Lung (tissue), 12 donors: ENCODE measurements around the gene P3H2. TPM values are rescaled to one million over a fixed set of nuclear protein-coding genes. Genes with fewer than 3 reads are reported as not detected.

Source experiments
- ATAC-seq: fragments of 200-7000 bp; cut with Tn5 transposase; one replicate; pipeline ENCODE4 v1.9.1; 2020; ENCODE audit warnings: moderate number of reproducible peaks; ENCODE audit not compliant: insufficient read depth, low FRiP score
- DNase-seq, 3 donors: peaks; one replicate each; pipeline ENCODE4 v3.0.0-alpha.2; 2013 to 2017
- H3K27ac ChIP-seq, 2 donors: one replicate each; pipeline ENCODE4 v1.5.1; 2013; ENCODE audit warnings: mild to moderate bottlenecking in 2 of 2, moderate library complexity in 2 of 2, control low read depth in 1 of 2, inconsistent platforms in 1 of 2, low read depth in 1 of 2, low read length in 1 of 2
- H3K27me3 ChIP-seq, 3 donors: one replicate each; pipeline ENCODE4 v1.5.1; 2013; ENCODE audit warnings: low read length in 2 of 3; ENCODE audit not compliant: control insufficient read depth in 3 of 3, insufficient read depth in 3 of 3
- H3K36me3 ChIP-seq, 4 donors: one replicate each; pipeline ENCODE4 v1.5.1; 2013; ENCODE audit warnings: low read length in 4 of 4, mild to moderate bottlenecking in 1 of 4, moderate library complexity in 1 of 4; ENCODE audit not compliant: control insufficient read depth in 4 of 4, insufficient read depth in 4 of 4
- H3K4me1 ChIP-seq, 5 donors: one replicate each; pipeline ENCODE4 v1.5.1; 2013; ENCODE audit warnings: low read length in 5 of 5, mild to moderate bottlenecking in 2 of 5, moderate library complexity in 1 of 5; ENCODE audit not compliant: control insufficient read depth in 5 of 5, insufficient read depth in 5 of 5
- H3K4me3 ChIP-seq: one replicate; pipeline ENCODE4 v1.5.1; 2013; ENCODE audit warnings: mild to moderate bottlenecking, control low read depth, moderate library complexity
- H3K9ac ChIP-seq, 2 donors: one replicate each; pipeline ENCODE4 v1.5.1; 2013; ENCODE audit warnings: low read length in 2 of 2, control low read depth in 1 of 2; ENCODE audit not compliant: insufficient read depth in 1 of 2
- H3K9me3 ChIP-seq, 4 donors: one replicate each; pipeline ENCODE4 v1.5.1; 2013; ENCODE audit warnings: low read length in 3 of 4, mild to moderate bottlenecking in 1 of 4, moderate library complexity in 1 of 4; ENCODE audit not compliant: control insufficient read depth in 4 of 4, insufficient read depth in 3 of 4
- CTCF ChIP-seq: IDR thresholded peaks from 2 replicates; pipeline ENCODE4 v1.5.1; 2012; ENCODE audit warnings: mild to moderate bottlenecking; ENCODE audit errors: control extremely low read depth, extremely low read depth
- WGBS, 2 donors: extraction: QIAGEN DNeasy Blood & Tissue Kit; methylation state at CpG; one replicate each; pipeline ENCODE4 v1.1.7; 2013; 5-methylcytosine and 5-hydroxymethylcytosine counted together
- polyA plus RNA-seq, 2 donors: library from polyadenylated mRNA; stranded (reverse); fragments of 200-250 nt; gene quantifications; one replicate each; pipeline ENCODE4 v1.2.1, GENCODE V29; 2013
- total RNA-seq, 2 donors: library from RNA; depleted of rRNA in 1 of 2; stranded (reverse); fragments of >200 nt in 1 of 2; gene quantifications; one replicate each; pipeline ENCODE4 v1.2.1, GENCODE V29; 2014 to 2021
- donor health status: control.
- donor health status: control.
- donor health status: Bipolar disorder and iron deficiency.
- donor health status: healthy.
- donor health status: DM: yes; HTN: yes; CAD: no.

Gene P3H2
- total and polyA plus RNA-seq, 4 donors, result 18.6 to 59.9 (median 40.6) TPM

GRCh38 chr3:189942948-189943347, 177.7 kb downstream of the P3H2 start:
- 94% methylated on average over 3 of the region's 3 CpGs for WGBS, 2 donors
- H3K9ac ChIP-seq, result no peak overlapping the region

GRCh38 chr3:189941679-189942078, 179.0 kb downstream of the P3H2 start:
- DNase-seq (no peak), ATAC-seq (no peak)
- Histone ChIP-seq H3K27me3 (no peaks in the 10 kb centered on the region), H3K4me1 (no peaks in the 10 kb centered on the region), H3K4me3 (no peak overlapping the region), H3K36me3 (no peaks in the 10 kb centered on the region), H3K9me3 (no peaks in the 10 kb centered on the region), H3K27ac (no peak overlapping the region), H3K9ac (no peak overlapping the region)
- no peak for TF ChIP-seq CTCF
- WGBS, 2 donors, result 73 to 83% methylated on average over 2 of the region's 2 CpGs

More at GRCh38 chr3:189942948-189943347, 177.7 kb downstream of the P3H2 start:
- no peaks in the 10 kb centered on the region for H3K4me1 ChIP-seq
- no peak for TF ChIP-seq CTCF
- no peaks in the 10 kb centered on the region for H3K9me3 ChIP-seq
- no peaks in the 10 kb centered on the region for H3K27me3 ChIP-seq
- DNase-seq, result no peak
- no peaks in the 10 kb centered on the region for H3K36me3 ChIP-seq
- ATAC-seq, result no peak
- H3K4me3 ChIP-seq, result no peak overlapping the region
- no peak overlapping the region for H3K27ac ChIP-seq

- no peaks in the 10 kb centered on the region for H3K27me3 ChIP-seq
- ATAC-seq (no peak), DNase-seq (no peak)
- H3K36me3 ChIP-seq, result no peaks in the 10 kb centered on the region
- H3K4me3 ChIP-seq, result no peak overlapping the region
- H3K9ac ChIP-seq, result no peak overlapping the region
- no peak overlapping the region for H3K27ac ChIP-seq
- H3K9me3 ChIP-seq, result no peaks in the 10 kb centered on the region
- whole genome bisulfite sequencing, 2 donors, result 84% methylated on average over 5 of the region's 5 CpGs
- no peaks in the 10 kb centered on the region for H3K4me1 ChIP-seq
- no peak for TF ChIP-seq CTCF
Observed at GRCh38 chr3:189941125-189941524, 179.6 kb downstream of the P3H2 start.
